ENCODE data around the gene HCRTR1.

GRCh38 chr1:31570906-31571305, 46.6 kb upstream of the HCRTR1 start:
- no peak for TF ChIP-seq CTCF (IDR thresholded peaks at IDR 0.05)
- no peak for TF ChIP-seq POLR2A (IDR thresholded peaks at IDR 0.05)

All from heart left ventricle (tissue), 13 donors.